T-helper 1 cell treated with Interleukin-12 subunit alpha and Interleukin-12 subunit beta and Interleukin-4 antibody, amounts not matched to agents 30 μg/mL and 1 μg/mL, for 36 hours (primary cell): ENCODE results near the gene BOC.

ENCODE experiments used
- H3K27ac Mint-ChIP-seq: one replicate; pipeline ENCODE4 v1.8.0; 2021; ENCODE audit warnings: mild to moderate bottlenecking, mixed read lengths
- H3K27me3 Mint-ChIP-seq: one replicate; pipeline ENCODE4 v1.8.0; 2021; ENCODE audit warnings: low read depth, mixed read lengths
- H3K36me3 Mint-ChIP-seq: one replicate; pipeline ENCODE4 v1.8.0; 2021; ENCODE audit warnings: low read depth, mixed read lengths
- H3K4me1 Mint-ChIP-seq: one replicate; pipeline ENCODE4 v1.8.0; 2021; ENCODE audit warnings: low read depth, mixed read lengths
- H3K4me3 Mint-ChIP-seq: one replicate; pipeline ENCODE4 v1.8.0; 2021; ENCODE audit warnings: mild to moderate bottlenecking, moderate library complexity, mixed read lengths
- H3K9me3 Mint-ChIP-seq: one replicate; pipeline ENCODE4 v1.8.0; 2021; ENCODE audit warnings: mixed read lengths

BOC gene

GRCh38 chr3:113247068-113247467 is 35.7 kb downstream of the BOC start:
- Mint-ChIP-seq H3K36me3 (no peaks in the 10 kb centered on the region), H3K9me3 (no peaks in the 10 kb centered on the region), H3K27me3 (no peaks in the 10 kb centered on the region), H3K4me1 (peaks cover 11% of the 10 kb centered on the region), H3K4me3 (no peak overlapping the region), H3K27ac (no peak overlapping the region)

DNA sequence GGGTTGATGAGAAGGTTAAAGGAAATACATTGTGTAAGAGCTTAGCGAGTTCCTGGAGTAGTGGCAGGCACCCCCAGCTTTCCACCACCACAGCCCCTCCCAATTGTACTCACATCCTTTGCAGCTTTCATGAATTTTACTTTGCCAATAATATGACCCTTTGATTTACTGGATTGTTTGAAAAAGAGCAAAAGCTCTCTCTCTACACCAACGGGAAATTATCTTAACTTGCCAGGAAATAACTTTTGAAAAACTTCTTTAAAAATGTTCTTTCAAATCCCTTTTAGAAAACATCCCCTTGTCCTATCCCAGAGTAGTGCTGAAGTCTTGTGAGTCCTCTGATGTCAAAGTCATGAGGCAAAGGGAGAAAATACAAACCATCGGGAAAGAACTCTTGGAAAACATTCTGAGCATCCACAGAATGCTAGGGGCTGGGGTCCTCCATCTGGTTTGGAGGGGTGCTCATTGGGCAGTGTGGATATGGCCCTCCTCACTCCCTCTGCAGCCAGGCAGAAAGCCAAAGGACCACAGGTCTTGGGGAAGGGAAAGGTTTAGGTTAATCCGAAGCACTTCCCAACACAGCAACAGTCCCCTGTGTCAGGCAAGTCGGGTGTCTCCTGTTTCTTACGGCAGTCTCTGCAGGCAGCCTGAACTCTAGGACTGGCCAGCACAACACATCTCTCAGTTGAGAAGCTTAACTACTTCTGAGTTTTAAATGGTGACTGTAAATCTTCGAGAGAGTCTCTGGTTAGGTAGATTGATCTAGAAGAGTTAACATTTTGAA is 36.5 kb downstream of the BOC start:
- Mint-ChIP-seq H3K27ac (no peak overlapping the region), H3K36me3 (no peaks in the 10 kb centered on the region), H3K9me3 (no peaks in the 10 kb centered on the region)

DNA sequence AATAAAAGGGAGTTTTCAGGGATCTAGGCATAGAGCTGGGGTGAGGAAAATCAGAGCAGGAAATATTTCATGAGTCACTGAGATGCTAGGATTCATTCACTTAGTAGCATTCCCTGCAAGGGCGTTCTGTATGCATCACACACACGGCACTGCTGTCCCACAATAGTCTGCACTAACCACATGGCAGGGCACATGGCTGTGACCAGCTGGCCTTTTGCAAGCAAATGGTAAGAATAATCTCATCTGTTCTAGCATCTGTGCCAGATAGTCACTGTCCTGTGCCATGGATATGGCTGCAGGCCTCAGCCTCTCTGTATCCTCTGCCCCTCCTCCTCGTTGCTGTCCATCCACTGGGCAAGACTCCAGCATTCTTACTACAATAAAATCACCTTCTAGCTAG is 37.8 kb downstream of the BOC start:
- H3K27ac Mint-ChIP-seq, result no peak overlapping the region
- H3K9me3 Mint-ChIP-seq, result no peaks in the 10 kb centered on the region
- no peak overlapping the region for H3K4me3 Mint-ChIP-seq
- H3K4me1 Mint-ChIP-seq, result peaks cover 3% of the 10 kb centered on the region
- H3K27me3 Mint-ChIP-seq, result no peaks in the 10 kb centered on the region
- no peaks in the 10 kb centered on the region for H3K36me3 Mint-ChIP-seq

More for the DNA sequence above, 36.5 kb downstream of the BOC start:
- Mint-ChIP-seq H3K4me1 (peaks cover 5% of the 10 kb centered on the region), H3K27me3 (no peaks in the 10 kb centered on the region), H3K4me3 (no peak overlapping the region)

DNA sequence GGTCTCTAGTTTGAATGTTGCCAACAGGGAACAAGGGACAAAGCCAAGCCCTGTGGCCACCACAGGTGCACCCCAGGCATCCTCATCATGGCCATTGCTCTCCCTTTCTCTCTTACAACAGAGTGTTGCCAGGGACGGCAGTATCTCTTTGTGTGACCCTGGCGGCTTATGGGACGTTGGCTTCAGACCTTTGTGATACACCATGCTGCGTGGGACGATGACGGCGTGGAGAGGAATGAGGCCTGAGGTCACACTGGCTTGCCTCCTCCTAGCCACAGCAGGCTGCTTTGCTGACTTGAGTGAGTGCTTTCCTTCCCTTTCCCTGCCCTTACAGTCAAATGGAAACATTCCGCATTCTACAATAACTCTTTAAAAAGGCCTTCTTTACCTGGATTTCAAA is 38.2 kb downstream of the BOC start:
- Mint-ChIP-seq H3K27me3 (no peaks in the 10 kb centered on the region), H3K9me3 (no peaks in the 10 kb centered on the region), H3K36me3 (no peaks in the 10 kb centered on the region), H3K27ac (no peak overlapping the region), H3K4me3 (no peak overlapping the region), H3K4me1 (peaks cover 3% of the 10 kb centered on the region)

- no peaks in the 10 kb centered on the region for H3K9me3 Mint-ChIP-seq
- no peaks in the 10 kb centered on the region for H3K36me3 Mint-ChIP-seq
- H3K27me3 Mint-ChIP-seq, result no peaks in the 10 kb centered on the region
- peaks cover 3% of the 10 kb centered on the region for H3K4me1 Mint-ChIP-seq
- H3K4me3 Mint-ChIP-seq, result no peak overlapping the region
- H3K27ac Mint-ChIP-seq, result no peak overlapping the region
Measured at GRCh38 chr3:113250566-113250965, 39.2 kb downstream of the BOC start.

GRCh38 chr3:113251817-113252216 is 40.5 kb downstream of the BOC start:
- Mint-ChIP-seq H3K4me1 (peaks cover 3% of the 10 kb centered on the region), H3K27me3 (no peaks in the 10 kb centered on the region)

DNA sequence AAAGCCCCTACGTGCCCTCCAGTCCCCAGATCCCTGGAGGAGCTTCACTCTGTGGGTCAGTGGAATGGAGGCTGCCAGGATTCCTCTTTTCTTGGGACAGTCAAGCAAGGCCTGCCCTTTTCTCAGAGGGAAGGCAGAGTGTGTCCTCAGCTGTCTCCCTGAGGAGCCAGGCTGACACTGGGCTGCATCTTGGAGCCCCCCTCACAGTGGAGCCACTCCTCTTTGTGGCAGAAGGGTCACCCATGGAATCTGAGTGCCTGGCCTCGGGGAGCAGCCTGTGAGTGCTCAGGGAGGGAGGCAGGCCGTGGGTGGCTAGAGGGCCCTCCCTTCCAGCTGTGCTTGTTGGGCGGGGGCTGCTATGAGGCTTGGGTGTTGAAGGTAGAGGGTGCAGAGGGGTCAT is 41.2 kb downstream of the BOC start:
- Mint-ChIP-seq H3K27me3 (no peaks in the 10 kb centered on the region), H3K9me3 (no peaks in the 10 kb centered on the region), H3K4me1 (peaks cover 2% of the 10 kb centered on the region), H3K36me3 (no peaks in the 10 kb centered on the region), H3K27ac (no peak overlapping the region), H3K4me3 (no peak overlapping the region)

More at GRCh38 chr3:113251817-113252216, 40.5 kb downstream of the BOC start:
- Mint-ChIP-seq H3K27ac (no peak overlapping the region), H3K9me3 (no peaks in the 10 kb centered on the region), H3K4me3 (no peak overlapping the region), H3K36me3 (no peaks in the 10 kb centered on the region)

DNA sequence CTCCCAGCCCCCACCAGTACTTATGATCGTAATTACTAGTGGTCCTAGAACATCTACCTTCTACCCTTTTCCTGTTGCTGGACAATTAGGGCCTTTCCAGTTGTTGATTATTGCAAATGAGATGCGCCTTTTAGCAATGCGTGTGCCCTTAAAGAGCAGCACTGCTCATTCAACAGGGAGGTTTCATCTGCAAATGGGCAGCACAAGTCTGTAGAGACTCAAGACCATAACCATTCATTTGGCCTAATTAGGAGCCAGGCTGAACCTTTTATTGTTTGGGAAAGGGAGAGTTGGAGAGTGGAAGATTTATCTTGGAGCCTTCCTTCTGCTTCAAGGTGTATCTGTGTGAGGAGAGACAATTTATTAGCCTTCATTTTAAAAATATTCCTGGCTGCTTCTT is 42.3 kb downstream of the BOC start:
- H3K4me1 Mint-ChIP-seq, result peaks cover 2% of the 10 kb centered on the region
- no peaks in the 10 kb centered on the region for H3K36me3 Mint-ChIP-seq
- H3K27ac Mint-ChIP-seq, result no peak overlapping the region
- no peak overlapping the region for H3K4me3 Mint-ChIP-seq
- no peaks in the 10 kb centered on the region for H3K27me3 Mint-ChIP-seq
- no peaks in the 10 kb centered on the region for H3K9me3 Mint-ChIP-seq

- H3K36me3 Mint-ChIP-seq, result no peaks in the 10 kb centered on the region
- no peak overlapping the region for H3K4me3 Mint-ChIP-seq
- H3K27ac Mint-ChIP-seq, result no peak overlapping the region
- peaks cover 2% of the 10 kb centered on the region for H3K4me1 Mint-ChIP-seq
- H3K27me3 Mint-ChIP-seq, result no peaks in the 10 kb centered on the region
- H3K9me3 Mint-ChIP-seq, result no peaks in the 10 kb centered on the region
Measured at GRCh38 chr3:113254171-113254947, 43.0 kb downstream of the BOC start.

DNA sequence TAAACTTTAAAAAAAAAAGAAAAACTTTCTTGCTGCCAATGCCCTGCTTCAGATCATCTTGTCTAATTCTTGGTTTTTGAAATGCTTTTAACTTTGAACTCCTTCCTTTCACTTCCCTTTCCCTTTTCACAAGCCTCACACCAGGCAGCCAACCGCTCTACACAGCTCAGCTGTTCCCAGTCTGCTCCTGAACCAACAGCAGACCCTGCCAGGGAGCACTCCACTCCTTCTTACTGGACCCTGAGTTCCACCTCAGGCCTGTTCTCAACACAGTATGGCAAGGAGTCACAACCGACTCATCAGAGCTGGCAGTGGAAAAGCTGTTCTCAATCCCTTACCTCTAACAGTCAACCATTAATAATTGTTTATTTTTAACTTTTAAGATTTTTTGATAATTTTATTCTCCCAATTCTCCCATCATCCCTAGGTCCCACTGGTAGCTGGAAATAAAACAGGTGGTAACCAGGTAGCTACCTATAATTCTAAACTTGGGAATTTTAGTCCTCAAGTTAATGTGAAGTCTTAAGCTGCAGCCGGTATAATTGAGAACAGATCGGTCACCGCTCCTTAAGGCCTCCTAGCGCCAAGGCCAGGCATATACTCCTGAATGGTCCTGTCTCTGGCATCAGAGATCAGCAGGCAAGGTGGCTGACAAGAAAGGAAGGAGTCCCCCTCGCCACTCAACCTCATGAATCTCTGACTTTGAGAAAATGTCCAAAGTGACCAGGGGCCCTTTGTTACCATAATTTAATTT is 43.9 kb downstream of the BOC start:
- peaks cover 2% of the 10 kb centered on the region for H3K4me1 Mint-ChIP-seq
- H3K4me3 Mint-ChIP-seq, result no peak overlapping the region
- H3K36me3 Mint-ChIP-seq, result no peaks in the 10 kb centered on the region
- no peaks in the 10 kb centered on the region for H3K27me3 Mint-ChIP-seq
- no peak overlapping the region for H3K27ac Mint-ChIP-seq
- H3K9me3 Mint-ChIP-seq, result no peaks in the 10 kb centered on the region

DNA sequence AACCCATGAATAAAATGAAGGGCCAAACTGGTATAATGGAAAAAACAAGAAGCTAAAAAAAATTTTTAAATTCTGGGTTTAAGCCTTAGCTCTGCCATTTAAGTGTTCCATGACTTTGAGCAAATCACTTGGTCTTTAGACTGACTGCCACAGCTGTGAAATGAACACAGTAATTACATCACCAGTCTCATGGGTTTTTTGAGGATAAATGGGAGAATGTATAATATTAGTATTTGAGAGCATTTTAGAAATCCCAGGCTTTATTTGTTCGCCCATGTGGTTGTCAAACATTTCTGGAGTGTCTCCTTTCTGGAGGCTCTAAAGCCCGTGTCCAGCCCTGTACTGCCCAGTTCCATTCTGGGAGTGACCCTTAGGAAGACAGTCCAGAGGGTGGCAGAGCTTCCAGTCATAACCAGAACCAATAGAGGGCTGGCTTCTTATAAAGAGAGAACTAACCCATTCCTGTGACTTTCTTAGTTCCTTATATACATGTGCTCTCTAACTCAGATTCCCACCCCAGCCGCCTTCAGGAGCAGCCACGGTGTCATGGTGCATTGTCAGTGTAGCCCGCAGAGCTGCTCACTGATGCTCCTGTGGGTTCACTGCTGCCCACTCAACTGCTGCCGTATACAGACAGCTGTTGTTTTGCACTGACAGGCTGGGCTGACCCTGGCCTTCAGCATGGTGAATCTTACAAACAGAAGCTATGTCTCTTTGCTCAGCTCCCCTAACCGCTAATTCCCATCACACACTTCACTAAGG is 44.7 kb downstream of the BOC start:
- Mint-ChIP-seq H3K27me3 (no peaks in the 10 kb centered on the region), H3K36me3 (no peaks in the 10 kb centered on the region), H3K4me3 (no peak overlapping the region), H3K9me3 (no peaks in the 10 kb centered on the region), H3K27ac (no peak overlapping the region), H3K4me1 (peaks cover 2% of the 10 kb centered on the region)

- H3K9me3 Mint-ChIP-seq, result no peaks in the 10 kb centered on the region
- H3K27ac Mint-ChIP-seq, result no peak overlapping the region
- H3K4me1 Mint-ChIP-seq, result peaks cover 2% of the 10 kb centered on the region
- peaks cover 6% of the 10 kb centered on the region for H3K27me3 Mint-ChIP-seq
- H3K36me3 Mint-ChIP-seq, result peaks cover 2% of the 10 kb centered on the region
- H3K4me3 Mint-ChIP-seq, result no peak overlapping the region
Measured at GRCh38 chr3:113258361-113258760, 47.0 kb downstream of the BOC start.

DNA sequence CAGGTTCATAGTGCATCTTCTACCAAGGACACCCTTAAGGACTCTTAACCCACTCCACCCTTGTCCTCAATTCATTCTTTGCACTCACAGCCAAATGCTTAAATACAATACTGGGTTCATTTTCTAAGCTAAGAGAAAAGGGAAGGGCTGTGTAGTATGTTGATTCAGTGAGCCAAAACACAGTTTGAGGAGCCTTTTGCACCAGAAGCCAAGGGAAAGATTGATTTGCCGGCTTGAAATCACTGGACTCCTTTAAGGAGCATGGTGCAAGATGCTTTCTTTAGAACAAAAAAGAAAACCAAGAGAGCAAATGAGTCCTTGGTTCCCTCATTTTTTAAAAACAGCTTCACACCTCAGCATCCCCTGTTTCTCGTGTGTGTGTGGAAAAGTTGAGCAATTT is 47.8 kb downstream of the BOC start:
- Mint-ChIP-seq H3K27ac (no peak overlapping the region), H3K27me3 (peaks cover 6% of the 10 kb centered on the region), H3K36me3 (peaks cover 2% of the 10 kb centered on the region), H3K4me1 (peaks cover 2% of the 10 kb centered on the region), H3K9me3 (no peaks in the 10 kb centered on the region), H3K4me3 (no peak overlapping the region)

DNA sequence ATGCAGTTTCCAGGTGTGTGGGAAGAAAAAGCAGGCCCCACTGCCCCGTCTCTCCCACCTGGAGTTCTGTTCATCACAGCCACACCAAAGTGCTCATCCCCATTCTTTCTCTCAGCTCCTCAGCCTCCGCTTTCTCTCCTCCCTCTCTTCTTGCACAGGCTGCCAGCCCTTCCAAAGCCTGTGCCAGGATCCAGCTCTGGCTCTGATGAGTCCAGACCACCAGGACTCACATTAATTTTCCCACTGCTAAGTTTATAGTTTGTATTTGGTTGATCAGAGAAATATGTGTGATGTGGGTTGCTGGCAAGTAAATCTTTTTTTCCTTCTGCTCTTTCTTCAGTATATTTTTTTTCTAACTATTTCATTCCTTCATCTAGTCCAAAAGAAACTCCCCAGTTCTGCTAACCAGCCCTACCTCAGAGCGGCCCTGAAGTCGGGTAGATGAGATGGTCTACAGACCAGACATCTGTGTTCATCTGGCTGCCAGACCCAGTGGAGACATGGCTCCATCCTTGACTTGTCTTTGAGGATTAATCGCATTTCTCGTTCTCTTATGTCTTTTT is 49.8 kb downstream of the BOC start:
- Mint-ChIP-seq H3K36me3 (peaks cover 2% of the 10 kb centered on the region), H3K9me3 (no peaks in the 10 kb centered on the region), H3K27ac (no peak overlapping the region), H3K27me3 (peaks cover 11% of the 10 kb centered on the region), H3K4me3 (no peak overlapping the region), H3K4me1 (peaks cover 2% of the 10 kb centered on the region)
